ENCODE results near the gene APOD.

- TF ChIP-seq CTCF (conservative IDR thresholded peaks at IDR 0.05; ENCODE audit: low read depth, low read length) (no peak), EZH2 (IDR thresholded peaks at IDR 0.05; ENCODE audit: borderline replicate concordance, low read depth, low read length, poor library complexity, severe bottlenecking) (no peak)
These were observed 7.5 kb upstream of the APOD start for GRCh38 chr3:195591220-195591619.

Measured in A673 (cell line).